A172 (cell line): ENCODE data around the gene CHRNG. TPM values are rescaled to one million over a fixed set of nuclear protein-coding genes. Genes with fewer than 3 reads are reported as not detected.

Experiments
- DNase-seq: peaks from one replicate; pipeline ENCODE4 v3.0.0-alpha.2; 2015; ENCODE audit warnings: low spot score
- total RNA-seq: library from RNA; depleted of rRNA; stranded (reverse); fragments of >200 nt; shearing (Covaris generic); gene quantifications from 2 replicates; pipeline ENCODE4 v1.2.3, GENCODE V29; 2014; rRNA removed

The CHRNG gene
- total RNA-seq, 1 experiment from 2014 or later, result not detected

DNA sequence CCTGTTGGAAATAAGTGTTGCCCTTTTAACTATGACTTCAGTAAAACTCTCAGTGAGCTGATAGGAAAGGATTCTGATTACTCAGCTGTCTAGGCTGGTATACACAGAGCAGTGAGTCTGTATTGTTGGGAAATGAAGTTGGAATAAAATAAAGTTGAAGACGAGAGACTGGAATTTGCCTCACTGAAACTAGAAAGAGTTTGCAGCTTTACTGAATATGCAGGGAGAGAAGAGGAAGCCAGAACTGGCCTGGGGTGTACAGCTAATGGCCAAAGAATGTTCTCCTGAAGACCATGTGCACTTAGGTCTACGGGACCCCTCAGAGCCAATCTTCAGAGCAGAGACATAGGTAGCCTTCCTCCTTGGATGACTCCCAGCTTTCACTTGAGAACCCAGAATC is 37.5 kb downstream of the CHRNG start:
- no peak for DNase-seq

DNA sequence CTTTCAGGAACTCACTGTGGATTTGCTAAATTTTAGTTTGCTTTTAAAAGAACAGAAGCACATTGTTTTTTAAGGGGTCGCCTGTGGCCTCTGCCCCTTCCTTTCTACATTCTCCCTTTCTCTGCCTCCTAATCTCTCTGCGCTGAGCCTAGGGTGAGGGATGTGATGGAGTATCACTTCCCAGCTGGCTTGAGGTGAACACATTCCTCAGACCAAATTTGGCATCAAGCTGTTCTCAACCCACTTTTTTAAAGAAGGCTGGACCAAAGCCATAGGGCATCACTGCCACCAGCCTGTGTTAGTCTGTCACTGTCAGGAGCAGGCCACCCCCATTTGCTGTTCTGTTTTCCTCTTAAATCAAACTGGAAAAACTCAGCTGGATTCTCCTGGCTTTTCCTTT is 38.3 kb downstream of the CHRNG start:
- DNase-seq, result no peak

DNA sequence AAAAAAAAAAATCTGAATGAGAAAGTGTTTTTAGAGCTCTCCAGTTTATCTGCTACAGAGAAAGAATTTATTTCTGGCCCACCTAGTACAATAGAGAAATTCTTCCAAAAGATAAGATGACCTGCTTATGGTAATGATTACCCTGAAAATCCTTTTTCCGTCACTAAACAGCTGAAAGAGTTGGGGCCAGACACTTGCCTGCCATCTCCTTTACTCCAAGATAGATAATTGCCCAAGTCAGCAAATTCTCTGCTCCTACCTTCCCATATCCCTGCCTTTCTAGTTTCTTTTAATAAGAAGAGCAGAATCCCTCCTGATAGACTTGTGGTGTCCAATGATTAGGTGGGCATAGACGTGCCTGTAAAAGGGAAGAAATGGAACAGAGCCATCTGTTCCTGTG is 39.1 kb downstream of the CHRNG start:
- DNase-seq, result no peak

DNA sequence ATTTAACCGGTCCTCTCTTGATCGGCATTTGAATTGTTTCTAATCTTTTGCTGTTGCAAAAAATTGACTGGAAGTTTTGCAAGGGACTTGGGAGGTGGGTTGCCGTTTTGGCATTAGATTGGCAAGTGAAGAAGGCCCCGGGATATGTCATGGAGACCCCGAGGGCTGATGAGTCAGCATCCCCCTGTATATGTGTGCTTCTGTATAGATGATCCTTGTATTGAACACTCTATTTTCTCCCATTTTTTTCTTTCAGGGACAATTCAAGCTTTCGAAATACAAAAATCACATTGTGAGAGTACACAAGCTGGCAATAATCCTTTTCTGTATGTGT is 41.1 kb downstream of the CHRNG start:
- DNase-seq, result no peak

DNA sequence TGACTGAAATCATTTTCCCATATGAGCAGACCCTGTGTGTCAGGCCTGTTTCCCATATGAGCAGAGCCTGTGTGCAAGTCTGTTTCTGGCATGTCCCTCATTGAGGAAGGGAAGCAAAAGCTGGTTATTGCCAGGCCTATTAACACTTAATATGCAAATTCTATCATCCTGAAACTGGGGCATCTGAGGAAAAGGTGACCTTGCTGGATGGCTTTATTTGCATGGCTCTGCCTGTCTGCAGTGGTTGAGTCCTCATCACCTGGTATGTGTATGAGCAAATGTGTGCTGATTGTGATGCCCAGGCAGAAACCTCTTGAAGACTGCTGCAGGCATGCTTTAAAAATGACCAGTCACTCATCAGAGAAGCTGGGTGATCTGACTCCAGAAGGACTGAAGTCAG is 42.2 kb downstream of the CHRNG start:
- DNase-seq, result no peak

DNA sequence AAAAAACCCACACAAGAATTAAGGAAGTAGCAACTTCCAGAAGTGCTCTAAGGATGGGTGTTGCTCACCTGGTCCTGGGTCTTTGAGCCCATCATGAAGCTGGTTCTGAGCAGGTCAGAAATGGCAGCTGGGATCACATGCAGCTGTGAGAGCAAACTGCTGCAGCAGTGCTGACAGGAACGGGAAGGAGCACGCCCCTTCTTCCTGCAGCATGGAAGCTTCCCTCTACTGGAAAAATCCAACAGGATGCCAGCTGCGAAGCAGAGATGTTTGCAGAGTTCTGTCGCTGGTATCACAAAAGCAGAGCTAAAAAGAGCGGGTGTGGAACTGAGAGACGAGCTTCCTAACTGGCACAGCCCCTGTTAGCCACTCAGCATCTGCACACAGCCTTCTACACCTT is 44.7 kb downstream of the CHRNG start:
- DNase-seq, result no peak

DNA sequence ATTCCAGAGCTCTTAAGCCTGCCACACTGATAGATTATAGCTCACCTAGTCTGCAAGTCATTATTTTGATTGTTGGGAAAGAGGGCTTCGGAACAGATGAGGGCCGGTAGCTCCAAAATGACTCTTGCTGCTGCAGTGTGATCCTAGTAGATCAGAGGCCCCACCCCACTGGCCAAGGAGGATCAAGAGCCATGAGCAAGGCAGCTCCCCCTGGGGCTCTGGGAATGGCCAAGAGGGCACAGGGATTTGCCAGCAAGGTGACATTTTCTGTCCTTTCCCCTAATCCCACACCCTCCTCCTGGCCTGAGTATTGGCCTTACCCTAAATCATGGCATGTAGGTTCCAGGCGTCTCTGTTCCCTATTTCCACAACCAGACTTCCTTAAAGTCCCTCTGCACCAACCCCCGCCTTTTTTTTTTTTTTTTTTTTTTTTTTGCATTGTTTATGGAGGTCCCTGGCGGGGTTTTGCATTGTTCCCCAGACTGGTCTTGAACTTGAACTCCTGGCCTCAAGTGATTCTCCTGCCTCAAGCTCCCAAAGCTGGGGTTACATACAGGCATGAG is 47.5 kb downstream of the CHRNG start:
- no peak for DNase-seq

DNA sequence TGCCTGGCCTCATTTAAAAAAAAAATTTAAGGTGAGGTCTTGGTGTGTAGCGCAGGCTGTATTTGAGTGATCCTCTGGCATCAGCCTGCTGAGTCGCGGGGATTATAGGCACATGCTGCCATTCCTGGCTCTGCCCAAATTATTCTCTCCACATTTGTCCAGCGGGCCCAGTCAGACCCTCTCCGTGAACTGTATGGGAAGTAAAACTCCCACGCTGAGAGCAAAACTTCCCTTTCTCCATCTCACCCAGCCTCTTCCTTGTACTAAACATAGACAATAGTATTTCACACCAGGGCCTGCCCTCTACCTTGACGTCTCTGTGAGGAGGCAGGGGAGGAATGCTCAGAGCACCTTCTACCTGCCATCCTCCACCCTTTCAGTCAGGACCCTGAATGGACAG is 48.0 kb downstream of the CHRNG start:
- DNase-seq, result no peak

DNA sequence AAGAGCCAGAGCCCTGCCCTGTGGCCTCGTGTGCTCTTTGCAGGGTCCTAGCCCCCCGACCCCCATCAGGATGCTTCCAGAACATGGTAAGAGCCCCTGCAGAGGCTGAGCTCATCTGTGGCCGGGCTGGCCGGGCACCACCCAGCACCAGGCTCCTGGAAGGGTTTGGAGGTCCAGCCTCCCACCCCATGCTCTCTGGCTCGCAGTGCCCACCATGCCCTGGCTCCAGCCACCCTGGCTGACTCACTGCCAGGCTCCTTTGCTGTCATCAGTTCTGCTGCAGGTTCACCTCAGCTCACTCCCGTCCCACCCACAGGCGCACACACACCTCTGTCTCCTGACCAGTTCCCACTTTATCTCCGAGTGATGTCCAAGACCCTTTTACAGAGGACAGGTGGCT is 48.5 kb downstream of the CHRNG start:
- no peak for DNase-seq

DNA sequence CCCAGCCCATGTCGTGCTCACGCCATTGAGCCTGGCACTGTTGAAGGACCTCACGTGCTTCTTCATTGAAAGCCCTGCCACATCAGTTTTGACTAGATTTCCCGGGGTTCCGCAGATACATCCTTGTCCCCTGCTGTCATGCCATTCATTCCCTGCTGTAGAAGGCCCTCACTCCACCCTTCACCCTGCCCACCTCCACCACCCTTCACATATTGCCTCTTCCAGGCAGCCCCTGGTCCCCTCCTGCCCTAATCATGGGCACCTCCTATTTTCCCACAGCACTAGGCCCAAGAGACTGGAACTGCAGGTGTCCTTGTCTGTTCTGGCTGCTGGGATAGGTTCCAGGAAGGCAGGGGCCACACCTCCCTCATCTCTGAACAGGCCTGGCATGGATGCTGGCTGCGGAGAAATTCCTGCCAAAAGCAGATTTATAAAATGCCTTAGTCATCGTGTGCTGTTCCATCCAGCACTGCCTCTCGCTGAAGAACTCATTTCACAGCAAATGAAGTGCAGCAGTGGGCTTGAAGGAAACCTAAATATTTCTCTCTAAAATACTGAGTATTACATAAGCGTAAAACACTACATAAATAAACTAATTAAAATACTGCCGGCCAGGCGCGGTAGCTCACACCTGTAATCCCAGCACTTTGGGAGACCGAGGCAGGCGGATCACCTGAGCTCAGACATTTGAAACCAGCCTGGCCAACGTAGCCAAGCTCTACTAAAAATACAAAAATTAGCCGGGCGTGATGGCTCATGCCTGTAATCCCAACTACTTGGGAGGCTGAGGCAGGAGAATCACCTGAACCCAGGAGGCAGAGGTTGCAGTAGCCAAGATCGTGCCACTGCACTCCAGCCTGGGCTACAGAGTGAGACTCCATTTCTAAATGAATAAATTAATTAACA is 49.4 kb downstream of the CHRNG start:
- peak; percentile 94 for DNase-seq

DNA sequence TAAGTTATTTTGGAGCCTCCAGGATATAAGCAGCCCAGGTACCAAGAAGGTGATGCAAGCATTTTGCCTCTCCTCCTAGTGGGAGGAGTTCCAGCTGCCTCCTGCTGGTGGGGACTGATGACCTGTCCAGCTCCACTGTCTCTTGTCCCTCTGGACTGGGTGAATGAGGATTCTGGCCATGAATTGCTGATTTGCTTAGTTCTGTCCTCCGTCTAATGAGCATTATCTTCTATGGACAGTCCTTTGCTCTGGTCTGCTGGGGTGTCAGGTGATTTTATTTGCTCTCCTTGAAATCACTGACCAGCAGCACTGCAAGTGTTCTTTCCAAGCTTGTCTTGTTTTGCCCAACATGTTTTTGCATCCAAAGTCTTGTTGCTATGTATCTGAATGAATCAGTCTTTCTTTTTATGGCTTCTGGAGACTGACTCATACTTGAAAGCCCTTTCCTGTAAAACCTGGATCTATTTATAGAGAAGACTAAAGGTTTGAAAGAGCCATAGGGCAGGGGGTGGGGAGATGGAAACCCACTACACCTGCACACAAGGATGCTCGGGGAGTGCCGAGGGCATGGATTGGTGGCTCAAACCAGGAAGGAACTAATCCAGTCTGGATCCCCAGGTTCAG is 53.4 kb downstream of the CHRNG start:
- peak; percentile 86 for DNase-seq

DNA sequence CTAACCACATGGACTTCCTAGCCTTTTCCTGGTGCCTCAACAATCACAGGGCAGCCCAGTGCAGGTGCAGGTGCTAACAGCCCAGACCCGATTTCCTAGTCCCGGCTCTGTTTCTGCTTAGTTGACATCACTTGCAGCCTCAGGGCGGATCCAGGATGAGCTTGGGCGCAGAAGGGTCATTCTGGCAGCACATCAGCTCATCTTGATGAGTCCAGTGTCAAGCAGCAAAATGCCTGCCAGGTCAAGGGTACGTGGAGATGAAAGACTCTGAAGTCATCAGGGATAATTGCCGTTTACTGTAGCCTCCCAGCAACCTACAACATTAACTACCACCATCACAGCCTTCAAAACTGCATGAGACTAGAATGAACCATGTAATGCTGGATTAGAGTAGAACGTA is 54.5 kb downstream of the CHRNG start:
- no peak for DNase-seq

Other genes with a start within 250 kb of the CHRNG start
- 0.84 and 2.1 TPM in 2 replicates for gene ALPP, start 160.9 kb upstream of the CHRNG start, total RNA-seq
- 0.12 TPM in 1 of 2 replicates, not detected in the other for gene ALPG, start 132.8 kb upstream of the CHRNG start, total RNA-seq
- gene ALPI, start 83.5 kb upstream of the CHRNG start, total RNA-seq, result not detected in 2 replicates
- not detected in 2 replicates for gene ECEL1, start 51.9 kb upstream of the CHRNG start, total RNA-seq
- gene PRSS56, start 19.3 kb upstream of the CHRNG start, total RNA-seq, result not detected in 2 replicates
- gene CHRND, start 13.5 kb upstream of the CHRNG start, total RNA-seq, result not detected in 2 replicates
- 11.5 and 11.8 TPM in 2 replicates for gene TIGD1, start 10.9 kb downstream of the CHRNG start, total RNA-seq
- 122 and 140 TPM in 2 replicates for gene EIF4E2, start 11.0 kb downstream of the CHRNG start, total RNA-seq
- gene EFHD1, start 93.9 kb downstream of the CHRNG start, total RNA-seq, result 0.24 and 1.1 TPM in 2 replicates
- 45.0 and 58.0 TPM in 2 replicates for gene GIGYF2, start 157.6 kb downstream of the CHRNG start, total RNA-seq
- gene KCNJ13, start 236.9 kb downstream of the CHRNG start, total RNA-seq, result not detected in 2 replicates